ENCODE measurements around the gene ZNF792. TPM values are rescaled to one million over a fixed set of nuclear protein-coding genes. Genes with fewer than 3 reads are reported as not detected.

Gene ZNF792
- total and polyA plus RNA-seq, 2 of the 4 experiments (the other 2 are of a cell fraction) = 1.5 to 4.8 TPM

DNA sequence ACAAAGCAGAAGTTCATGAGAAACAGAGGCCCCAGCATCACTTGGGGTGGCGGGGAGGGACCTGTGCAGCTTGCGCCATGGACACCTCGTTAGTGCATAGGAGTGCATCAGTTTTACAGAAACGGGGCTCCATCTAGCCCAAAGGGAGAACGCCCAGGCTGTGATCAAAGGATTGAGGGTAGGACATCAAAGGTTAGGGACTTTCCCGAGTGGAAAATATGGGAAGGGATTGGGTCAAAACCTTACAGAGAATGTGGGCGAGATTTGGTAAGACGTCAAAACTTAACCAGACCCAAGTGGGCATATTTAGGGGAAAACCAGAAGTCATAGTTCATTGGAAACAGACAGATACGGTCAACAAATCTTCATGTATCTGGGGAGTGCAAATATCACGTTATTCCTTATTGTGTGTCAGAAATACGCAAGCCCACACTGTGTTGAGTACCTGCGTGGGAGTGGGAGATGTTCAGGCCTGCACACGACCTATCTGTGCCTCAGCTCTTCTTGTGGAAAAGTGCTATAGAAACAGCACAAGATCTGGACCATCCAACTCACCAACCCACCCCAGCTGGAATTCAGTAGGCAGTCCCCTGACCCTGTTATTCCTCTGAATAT, 26.7 kb upstream of the ZNF792 start:
- Histone ChIP-seq H2AK5ac (ENCODE audit: low read depth, low read length) (no peak overlapping the region), H3K4ac (ENCODE audit: low read depth, low read length) (no peak overlapping the region), H2BK120ac (ENCODE audit: low read depth, low read length) (no peak overlapping the region), H4K8ac (ENCODE audit: low read depth in 2 of 2, low read length in 2 of 2) (no peak overlapping the region), H4K5ac (ENCODE audit: low read depth, low read length) (no peak overlapping the region), H3K14ac (replicated peaks; ENCODE audit: low read depth, low read length) (no peak overlapping the region), H3K9ac (ENCODE audit: low read depth, low read length) (no peak overlapping the region), H2BK20ac (ENCODE audit: low read depth, low read length) (no peak overlapping the region), H4K20me1 (ENCODE audit: insufficient read depth, low read length) (no peaks in the 10 kb centered on the region), H3K27me3 (ENCODE audit: control insufficient read depth, insufficient read depth, low read length) (peaks cover 8% of the 10 kb centered on the region), H3K4me2 (ENCODE audit: low read depth, low read length) (no peak overlapping the region), H3K9me3 (ENCODE audit: control insufficient read depth, insufficient read depth, low read length) (peaks cover 2% of the 10 kb centered on the region; the same call in 1 of the 2 replicates), H3K9me1 (ENCODE audit: insufficient read depth, low read length) (no peaks in the 10 kb centered on the region), H3K23ac (ENCODE audit: low read depth, low read length) (no peak overlapping the region), H3K36me3 (ENCODE audit: control insufficient read depth, insufficient read depth, low read length) (no peaks in the 10 kb centered on the region), H2AFZ (replicated peaks; ENCODE audit: low read length, poor library complexity) (no peak overlapping the region), H2BK5ac (ENCODE audit: low read depth, low read length, poor library complexity, severe bottlenecking) (no peak overlapping the region), H3K56ac (ENCODE audit: extremely low read depth, insufficient read depth, low read length) (no peak overlapping the region), H4K91ac (ENCODE audit: insufficient read depth, low read depth, low read length) (no peak overlapping the region), H2AK9ac (replicated peaks; ENCODE audit: low read depth, low read length, poor library complexity) (no peak overlapping the region), H3K4me1 (ENCODE audit: control insufficient read depth, insufficient read depth, low read length) (no peaks in the 10 kb centered on the region), H3K4me3 (ENCODE audit: insufficient read depth, low read depth, low read length) (no peak overlapping the region), H3K27ac (ENCODE audit: insufficient read depth, low read length) (no peak overlapping the region), H2BK15ac (ENCODE audit: low read depth, low read length) (no peak overlapping the region), H3K79me1 (ENCODE audit: low read depth in 1 of 2, low read length in 2 of 2) (no peaks in the 10 kb centered on the region), H3K18ac (ENCODE audit: low read depth, low read length) (no peak overlapping the region)
- TF ChIP-seq RAD21 (IDR thresholded peaks at IDR 0.05; ENCODE audit: low read length) = no peak
- TF ChIP-seq CHD1 (IDR thresholded peaks at IDR 0.05; ENCODE audit: low read depth, low read length) = no peak
- TF ChIP-seq POLR2A (IDR thresholded peaks at IDR 0.05; ENCODE audit: low read depth, low read length) = no peak
- TF ChIP-seq, protein P1, sequence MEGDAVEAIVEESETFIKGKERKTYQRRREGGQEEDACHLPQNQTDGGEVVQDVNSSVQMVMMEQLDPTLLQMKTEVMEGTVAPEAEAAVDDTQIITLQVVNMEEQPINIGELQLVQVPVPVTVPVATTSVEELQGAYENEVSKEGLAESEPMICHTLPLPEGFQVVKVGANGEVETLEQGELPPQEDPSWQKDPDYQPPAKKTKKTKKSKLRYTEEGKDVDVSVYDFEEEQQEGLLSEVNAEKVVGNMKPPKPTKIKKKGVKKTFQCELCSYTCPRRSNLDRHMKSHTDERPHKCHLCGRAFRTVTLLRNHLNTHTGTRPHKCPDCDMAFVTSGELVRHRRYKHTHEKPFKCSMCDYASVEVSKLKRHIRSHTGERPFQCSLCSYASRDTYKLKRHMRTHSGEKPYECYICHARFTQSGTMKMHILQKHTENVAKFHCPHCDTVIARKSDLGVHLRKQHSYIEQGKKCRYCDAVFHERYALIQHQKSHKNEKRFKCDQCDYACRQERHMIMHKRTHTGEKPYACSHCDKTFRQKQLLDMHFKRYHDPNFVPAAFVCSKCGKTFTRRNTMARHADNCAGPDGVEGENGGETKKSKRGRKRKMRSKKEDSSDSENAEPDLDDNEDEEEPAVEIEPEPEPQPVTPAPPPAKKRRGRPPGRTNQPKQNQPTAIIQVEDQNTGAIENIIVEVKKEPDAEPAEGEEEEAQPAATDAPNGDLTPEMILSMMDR (conservative IDR thresholded peaks at IDR 0.05; ENCODE audit: low read depth, low read length) = no peak
- no peak for TF ChIP-seq SMC3 (IDR thresholded peaks at IDR 0.05; ENCODE audit: low read depth, low read length)
- no peak for TF ChIP-seq MAZ (IDR thresholded peaks at IDR 0.05; ENCODE audit: borderline replicate concordance, low read depth, low read length)
- no peak for TF ChIP-seq CEBPB (IDR thresholded peaks at IDR 0.05; ENCODE audit: low read depth, low read length)
- TF ChIP-seq, protein P2, sequence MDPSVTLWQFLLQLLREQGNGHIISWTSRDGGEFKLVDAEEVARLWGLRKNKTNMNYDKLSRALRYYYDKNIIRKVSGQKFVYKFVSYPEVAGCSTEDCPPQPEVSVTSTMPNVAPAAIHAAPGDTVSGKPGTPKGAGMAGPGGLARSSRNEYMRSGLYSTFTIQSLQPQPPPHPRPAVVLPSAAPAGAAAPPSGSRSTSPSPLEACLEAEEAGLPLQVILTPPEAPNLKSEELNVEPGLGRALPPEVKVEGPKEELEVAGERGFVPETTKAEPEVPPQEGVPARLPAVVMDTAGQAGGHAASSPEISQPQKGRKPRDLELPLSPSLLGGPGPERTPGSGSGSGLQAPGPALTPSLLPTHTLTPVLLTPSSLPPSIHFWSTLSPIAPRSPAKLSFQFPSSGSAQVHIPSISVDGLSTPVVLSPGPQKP (IDR thresholded peaks at IDR 0.05; ENCODE audit: borderline replicate concordance, low read depth, low read length) = no peak
- no peak for TF ChIP-seq MAFK (IDR thresholded peaks at IDR 0.05; ENCODE audit: low read depth, low read length)
- TF ChIP-seq, protein P3, sequence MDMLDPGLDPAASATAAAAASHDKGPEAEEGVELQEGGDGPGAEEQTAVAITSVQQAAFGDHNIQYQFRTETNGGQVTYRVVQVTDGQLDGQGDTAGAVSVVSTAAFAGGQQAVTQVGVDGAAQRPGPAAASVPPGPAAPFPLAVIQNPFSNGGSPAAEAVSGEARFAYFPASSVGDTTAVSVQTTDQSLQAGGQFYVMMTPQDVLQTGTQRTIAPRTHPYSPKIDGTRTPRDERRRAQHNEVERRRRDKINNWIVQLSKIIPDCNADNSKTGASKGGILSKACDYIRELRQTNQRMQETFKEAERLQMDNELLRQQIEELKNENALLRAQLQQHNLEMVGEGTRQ (IDR thresholded peaks at IDR 0.05; ENCODE audit: low read depth, low read length) = no peak
- TF ChIP-seq MXI1 (IDR thresholded peaks at IDR 0.05; ENCODE audit: borderline replicate concordance, low read depth, low read length) = no peak
- no peak for TF ChIP-seq RCOR1 (IDR thresholded peaks at IDR 0.05; ENCODE audit: insufficient replicate concordance, low read length)
- BruUV-seq (replicated peaks) = no TSS peak
- ChIA-PET POLR2A (ENCODE audit: unreplicated experiment) (no interaction called here), CTCF (no interaction called here)
- dilution Hi-C loops (cut with HindIII; ENCODE audit: low sequenced_read_pairs, unreplicated experiment) (no loop called here), in situ Hi-C loops (cut with MboI; ENCODE audit: low sequenced_read_pairs) (no loop called here), intact Hi-C loops (cut with micrococcal nuclease) (no loop called here)
- DNase-seq (no peak), ATAC-seq (ENCODE audit: low read depth) (no peak)
- WGBS, 2 experiments (ENCODE audit: extremely low coverage in 2 of 2, insufficient read length in 1 of 2) = 82% methylated on average over 8 of the region's 13 CpGs; no CpG with 5 or more reads in 1 of the 2 experiments

Data from IMR-90 (cell line).